ENCODE measurements around the gene FADS1.

DNA sequence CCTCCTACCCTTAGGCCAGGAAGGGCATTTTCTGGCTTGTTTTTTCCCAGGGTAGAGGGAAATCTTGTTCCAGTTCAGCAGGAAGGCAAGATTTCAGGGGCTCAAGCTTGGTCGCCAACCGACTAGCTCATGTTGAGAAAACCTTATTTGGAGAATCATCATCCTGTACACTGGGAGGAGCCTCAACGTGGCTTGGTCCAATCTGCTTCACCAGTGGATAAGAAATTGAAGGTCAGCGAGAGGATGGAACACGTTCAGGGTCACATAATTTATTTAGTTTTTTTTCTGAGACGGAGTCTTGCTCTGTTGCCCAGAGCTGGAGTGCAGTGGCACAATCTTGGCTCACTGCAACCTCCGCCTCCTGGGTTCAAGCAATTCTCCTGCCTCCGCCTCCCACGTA, 31.8 kb upstream of the FADS1 start:
- no peak for TF ChIP-seq EZH2 (IDR thresholded peaks at IDR 0.05; ENCODE audit: insufficient read depth, low read length)
- TF ChIP-seq, protein P1, sequence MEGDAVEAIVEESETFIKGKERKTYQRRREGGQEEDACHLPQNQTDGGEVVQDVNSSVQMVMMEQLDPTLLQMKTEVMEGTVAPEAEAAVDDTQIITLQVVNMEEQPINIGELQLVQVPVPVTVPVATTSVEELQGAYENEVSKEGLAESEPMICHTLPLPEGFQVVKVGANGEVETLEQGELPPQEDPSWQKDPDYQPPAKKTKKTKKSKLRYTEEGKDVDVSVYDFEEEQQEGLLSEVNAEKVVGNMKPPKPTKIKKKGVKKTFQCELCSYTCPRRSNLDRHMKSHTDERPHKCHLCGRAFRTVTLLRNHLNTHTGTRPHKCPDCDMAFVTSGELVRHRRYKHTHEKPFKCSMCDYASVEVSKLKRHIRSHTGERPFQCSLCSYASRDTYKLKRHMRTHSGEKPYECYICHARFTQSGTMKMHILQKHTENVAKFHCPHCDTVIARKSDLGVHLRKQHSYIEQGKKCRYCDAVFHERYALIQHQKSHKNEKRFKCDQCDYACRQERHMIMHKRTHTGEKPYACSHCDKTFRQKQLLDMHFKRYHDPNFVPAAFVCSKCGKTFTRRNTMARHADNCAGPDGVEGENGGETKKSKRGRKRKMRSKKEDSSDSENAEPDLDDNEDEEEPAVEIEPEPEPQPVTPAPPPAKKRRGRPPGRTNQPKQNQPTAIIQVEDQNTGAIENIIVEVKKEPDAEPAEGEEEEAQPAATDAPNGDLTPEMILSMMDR (IDR thresholded peaks at IDR 0.05; ENCODE audit: insufficient read depth, low read depth, low read length), result no peak

All from astrocyte (in vitro differentiated cells and primary cell).